Dedifferentiated amniotic fluid mesenchymal stem cell (primary cell): ENCODE data around the gene MMP17.

Source experiments
- DNase-seq: peaks from one replicate; pipeline ENCODE4 v3.0.0-alpha.2; 2016; ENCODE audit errors: extremely low spot score

Gene MMP17

DNA sequence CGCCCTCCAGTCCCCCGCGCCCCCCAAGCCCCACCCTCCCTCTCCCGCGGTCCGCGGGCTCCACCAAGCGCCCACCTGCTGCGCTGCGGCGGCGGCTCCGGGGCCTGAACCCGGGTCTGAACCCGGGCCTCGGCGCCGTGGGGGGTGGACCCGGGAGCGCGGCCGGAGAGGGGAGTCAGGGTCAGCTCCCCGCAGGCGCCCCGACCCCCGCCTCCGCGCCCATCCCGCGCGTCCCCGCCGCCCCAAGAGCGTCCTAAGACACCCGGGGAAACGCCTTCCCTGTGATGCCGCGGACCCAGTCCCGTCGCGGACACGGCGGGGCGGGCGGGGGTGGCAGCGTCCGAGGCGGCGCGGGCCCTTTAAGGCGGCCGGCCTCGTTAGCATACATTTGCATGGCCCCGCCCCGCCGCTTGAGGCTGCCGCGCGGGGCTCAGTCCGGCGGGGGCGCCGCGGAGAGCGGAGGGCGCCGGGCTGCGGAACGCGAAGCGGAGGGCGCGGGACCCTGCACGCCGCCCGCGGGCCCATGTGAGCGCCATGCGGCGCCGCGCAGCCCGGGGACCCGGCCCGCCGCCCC is at the start of gene MMP17:
Gene MMP17, plus strand, starts transcription at position 433 of the 574 bp plus-strand sequence. Its CDS starts 102 bp downstream, at position 535.
- peak; percentile 29 for DNase-seq

GRCh38 chr12:131779027-131779426 is 49.2 kb upstream of the MMP17 start:
- DNase-seq: no peak

GRCh38 chr12:131782061-131782460 is 46.1 kb upstream of the MMP17 start:
- DNase-seq: no peak

DNA sequence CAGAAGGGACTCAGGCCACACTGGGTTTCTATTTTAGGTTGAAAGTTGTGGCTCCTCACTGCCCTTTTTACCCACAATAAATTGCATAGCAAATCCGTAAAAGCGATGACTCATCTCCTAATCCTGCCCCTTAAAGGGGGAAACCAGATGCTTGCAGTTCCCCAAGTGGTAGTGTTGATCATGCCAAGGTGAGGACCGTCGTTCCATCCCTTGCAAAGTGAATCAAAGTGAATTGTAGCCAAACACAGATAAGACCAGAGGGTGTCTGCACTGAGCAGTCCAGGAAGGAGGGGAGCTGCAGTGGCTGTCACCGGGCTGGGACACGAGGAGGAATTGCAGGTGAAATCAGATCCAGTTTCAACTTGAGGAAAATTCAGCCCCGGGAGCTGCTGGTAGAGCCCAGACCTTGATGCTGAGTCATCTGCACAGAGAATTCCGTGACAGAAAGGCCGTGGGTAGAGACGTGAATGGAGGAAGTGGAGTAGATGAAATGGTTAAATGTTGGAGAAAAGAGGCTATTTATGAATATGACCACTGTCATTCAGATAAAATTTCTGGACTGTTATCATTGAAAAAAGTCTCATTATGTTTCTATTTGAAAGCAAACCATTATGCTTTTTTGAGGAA is 44.2 kb upstream of the MMP17 start:
- peak; percentile 78 for DNase-seq

- DNase-seq: no peak
These were observed 43.1 kb upstream of the MMP17 start for GRCh38 chr12:131784909-131785762.

DNA sequence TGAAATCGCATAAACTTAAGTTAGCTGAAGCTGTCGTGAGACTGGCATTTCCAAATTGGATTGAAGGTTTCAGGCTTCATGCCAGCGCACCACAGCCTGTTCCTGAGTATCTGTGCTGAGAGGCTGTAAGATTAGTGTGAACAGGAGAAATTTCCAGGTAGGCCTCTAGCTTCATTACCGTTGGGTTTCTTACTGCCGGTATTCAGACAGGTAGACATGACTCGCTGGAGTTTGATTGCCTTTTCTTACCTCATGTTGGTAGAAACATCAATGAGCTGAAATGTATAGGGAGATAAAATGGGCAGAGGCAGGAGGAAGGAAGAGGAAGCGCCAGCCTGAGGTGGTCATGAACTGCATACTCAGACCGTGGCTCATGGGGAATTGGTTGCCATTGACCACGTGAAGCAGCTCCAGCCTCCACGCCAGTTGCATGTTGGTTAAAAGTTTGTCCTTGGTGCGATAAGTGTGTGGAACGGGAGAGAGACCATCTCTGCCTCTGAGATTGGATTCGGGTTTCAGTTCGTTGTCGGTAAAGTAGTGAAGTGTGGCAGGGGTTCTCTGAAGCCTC is 42.3 kb upstream of the MMP17 start:
- no peak for DNase-seq

DNA sequence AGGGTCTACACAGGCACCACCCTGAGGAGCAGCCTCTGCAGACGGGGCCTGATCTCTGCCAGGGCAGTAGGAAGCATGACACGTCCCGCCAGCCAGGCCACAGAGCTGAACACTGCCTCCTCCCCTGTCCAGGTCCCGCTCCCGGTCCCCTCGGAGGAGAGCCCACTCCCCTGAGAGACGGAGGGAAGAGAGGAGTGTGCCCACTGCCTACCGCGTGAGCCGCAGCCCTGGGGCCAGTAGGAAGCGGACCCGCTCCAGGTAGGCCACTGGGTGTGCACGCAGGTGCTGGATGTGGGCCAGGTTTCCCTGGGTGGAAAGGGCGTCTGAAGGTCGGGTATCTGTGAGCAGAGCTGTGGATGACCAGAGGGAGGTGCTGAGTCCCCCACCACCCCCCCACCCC is 41.9 kb upstream of the MMP17 start:
- no peak for DNase-seq

- no peak for DNase-seq
These were observed 41.0 kb upstream of the MMP17 start for GRCh38 chr12:131787143-131787660.

GRCh38 chr12:131788070-131788469 is 40.1 kb upstream of the MMP17 start:
- no peak for DNase-seq

DNA sequence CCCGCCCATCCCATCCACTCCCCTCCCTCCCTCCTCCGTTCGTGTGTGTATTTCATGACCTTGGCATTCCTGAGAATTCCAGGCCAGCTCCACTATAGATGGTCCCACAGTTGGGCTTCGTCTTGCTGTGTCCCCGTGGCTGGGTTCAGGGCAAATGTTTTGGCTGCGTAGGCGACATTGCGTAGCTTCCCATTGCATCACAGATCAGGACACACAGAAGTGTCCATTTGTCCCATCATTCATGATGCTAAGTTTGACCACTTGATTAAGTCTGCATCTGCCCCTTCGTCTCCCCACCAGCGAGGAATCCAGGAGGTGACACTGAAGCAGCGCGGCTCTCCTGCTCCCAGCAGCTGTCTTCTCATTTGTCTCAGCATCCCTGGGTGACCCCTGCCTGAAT is 38.6 kb upstream of the MMP17 start:
- no peak for DNase-seq

DNA sequence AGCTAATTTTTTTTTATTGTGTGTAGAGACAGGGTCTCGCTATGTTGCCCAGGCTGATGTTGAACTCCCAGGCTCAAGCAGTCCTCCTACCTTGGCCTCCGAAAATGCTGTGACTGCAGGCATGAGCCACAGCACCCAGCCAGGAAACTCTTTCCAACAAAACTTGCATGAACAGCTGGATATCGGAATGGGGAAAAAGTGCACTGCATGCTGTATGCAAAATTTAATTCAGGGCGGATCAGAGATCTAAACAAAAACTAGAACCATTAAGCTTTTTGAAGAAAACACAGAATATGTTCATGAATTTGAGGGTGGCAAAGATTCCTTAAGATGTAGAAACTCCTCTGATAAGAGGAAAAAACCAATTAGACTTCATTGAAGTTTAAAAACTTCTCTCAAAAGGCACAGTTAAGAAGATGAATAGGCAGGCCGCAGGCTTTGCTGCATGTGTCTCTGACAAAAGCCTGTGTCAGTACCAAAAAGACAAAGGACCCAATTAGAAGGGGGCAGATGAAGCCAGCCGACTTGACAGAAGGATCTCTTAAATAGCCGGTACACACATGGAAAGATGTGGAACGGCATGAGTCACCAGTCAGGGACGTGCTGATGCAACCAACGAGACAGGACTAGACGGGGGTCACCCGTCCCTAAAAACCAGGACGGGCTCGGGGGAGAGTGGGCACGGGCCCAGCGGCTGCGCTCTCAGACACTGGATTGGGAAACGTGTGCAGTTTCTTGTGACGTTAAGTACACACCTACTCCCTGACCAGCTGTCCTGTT is 34.8 kb upstream of the MMP17 start:
- DNase-seq: no peak

GRCh38 chr12:131794061-131794460 is 34.1 kb upstream of the MMP17 start:
- no peak for DNase-seq

DNA sequence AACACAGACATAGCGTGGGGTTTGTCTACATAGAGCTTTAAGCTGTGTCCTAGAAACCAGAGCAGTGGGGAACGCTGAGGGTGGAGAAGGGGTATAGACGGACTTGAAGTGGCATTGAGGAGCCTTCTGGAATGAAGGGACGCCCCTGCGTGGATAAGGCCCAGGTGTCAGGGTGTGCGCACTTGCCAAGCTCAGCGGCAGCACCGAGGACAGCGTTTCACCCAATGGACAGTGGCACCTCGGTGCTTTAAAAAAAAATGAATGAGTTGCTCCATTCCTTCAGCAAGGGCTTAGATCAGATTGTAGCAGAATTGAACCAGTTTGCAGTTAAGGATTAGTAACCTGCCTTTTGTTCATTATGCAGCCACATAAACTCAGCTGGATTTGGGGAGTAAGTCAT is 33.6 kb upstream of the MMP17 start:
- DNase-seq: no peak

- no peak for DNase-seq
These were observed 33.1 kb upstream of the MMP17 start for GRCh38 chr12:131795064-131795463.

DNA sequence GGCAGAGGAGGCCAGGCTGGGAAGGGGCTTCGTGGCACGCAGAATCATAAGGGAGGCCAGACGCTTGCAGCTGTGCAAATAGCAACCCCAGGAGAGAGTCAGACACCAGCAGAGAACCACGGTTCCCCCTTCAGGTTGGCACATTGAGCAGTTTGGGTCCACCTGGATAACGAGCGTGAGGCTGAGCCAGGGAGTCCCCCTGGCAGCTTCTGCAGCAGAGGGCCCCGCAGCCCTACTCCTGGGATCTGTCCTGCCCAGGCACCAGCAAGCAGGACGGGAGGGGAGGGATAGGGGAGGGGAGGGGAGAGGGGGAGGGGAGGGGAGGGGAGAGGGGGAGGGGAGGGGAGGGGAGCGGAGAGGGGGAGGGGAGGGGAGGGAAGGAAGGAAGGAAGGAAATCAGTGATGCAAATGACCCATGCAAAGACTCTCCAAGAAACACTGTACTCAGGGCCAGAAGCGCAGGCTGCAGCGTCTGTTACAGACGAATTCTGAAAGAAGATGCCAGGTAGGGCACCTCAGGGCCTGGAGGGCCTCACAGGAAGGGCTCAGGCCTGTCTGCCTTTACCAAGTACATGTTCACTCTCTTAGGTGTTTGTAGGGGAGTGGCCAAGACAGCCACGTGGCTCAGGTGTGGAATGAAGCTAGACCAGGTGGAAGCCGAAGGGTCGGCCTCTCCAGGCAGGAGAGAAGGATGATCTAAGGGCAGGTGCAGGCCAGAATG is 32.3 kb upstream of the MMP17 start:
- no peak for DNase-seq

DNA sequence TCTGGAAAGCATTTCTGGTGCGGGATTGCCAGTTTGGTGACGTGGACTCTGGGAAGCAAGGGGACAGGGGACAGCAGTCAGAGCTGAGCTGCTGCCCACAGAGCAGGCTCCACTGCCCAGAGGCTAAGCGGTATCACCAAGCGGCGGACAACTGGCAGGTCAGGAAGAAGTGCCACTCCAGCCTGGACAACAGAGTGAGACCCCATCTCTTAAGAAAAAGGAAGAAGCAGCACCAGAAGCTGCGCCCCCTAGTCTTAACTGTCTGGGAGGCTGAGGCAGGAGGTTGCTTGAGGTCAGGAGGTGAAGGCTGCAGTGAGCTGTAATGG is 31.8 kb upstream of the MMP17 start:
- no peak for DNase-seq

DNA sequence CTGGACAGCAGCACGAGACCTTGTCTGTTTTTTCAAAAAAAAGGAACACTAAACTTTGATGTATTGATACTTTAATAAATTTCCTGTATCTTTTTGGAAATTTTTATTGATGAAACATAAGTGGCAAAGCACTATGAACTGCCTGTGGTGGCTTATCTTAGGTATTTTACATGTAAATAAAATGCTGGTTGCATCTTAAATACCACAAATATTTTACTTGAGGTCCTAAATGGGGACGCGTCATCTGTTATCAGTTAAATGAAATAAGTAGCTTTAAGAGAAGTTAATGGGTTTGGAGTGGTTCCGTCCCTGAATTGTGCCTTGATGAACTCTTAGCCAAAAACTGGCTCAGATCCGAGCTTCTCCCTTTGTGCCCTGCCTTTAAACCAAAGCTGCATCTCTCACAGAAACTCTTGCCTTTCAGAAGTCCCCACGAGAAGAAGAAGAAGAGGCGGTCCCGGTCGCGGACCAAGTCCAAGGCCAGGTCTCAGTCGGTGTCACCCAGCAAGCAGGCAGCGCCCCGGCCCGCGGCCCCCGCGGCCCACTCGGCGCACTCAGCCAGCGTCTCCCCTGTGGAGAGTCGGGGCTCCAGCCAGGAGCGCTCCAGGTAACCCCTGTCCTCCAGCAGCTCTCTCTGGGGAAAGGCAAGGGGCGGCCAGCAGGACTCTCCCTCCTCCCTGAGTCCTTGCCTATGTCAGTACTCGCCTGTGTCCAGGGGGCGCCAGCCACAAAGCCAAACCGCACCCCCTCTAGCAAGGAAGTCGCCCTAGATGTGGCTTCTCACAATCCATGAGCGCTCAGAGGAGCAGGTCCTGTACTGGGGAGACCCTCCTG is 31.2 kb upstream of the MMP17 start:
- DNase-seq: no peak

DNA sequence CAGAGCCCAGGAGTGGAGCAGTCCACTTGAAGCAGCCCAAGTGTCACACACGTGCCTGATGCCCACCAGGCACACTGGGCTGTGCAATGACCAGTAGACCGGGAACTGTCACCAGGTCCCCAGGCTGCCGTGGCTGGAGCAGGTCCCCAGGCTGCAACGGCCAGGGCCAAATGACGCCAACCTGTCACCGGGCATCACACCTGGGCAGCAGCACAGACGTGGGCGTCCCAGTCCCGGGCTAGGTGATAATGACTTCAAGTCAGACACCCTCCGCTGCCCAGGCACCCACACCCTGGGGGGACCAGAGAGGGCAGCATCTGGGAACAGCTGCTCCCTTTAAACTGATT is 30.6 kb upstream of the MMP17 start:
- no peak for DNase-seq

DNA sequence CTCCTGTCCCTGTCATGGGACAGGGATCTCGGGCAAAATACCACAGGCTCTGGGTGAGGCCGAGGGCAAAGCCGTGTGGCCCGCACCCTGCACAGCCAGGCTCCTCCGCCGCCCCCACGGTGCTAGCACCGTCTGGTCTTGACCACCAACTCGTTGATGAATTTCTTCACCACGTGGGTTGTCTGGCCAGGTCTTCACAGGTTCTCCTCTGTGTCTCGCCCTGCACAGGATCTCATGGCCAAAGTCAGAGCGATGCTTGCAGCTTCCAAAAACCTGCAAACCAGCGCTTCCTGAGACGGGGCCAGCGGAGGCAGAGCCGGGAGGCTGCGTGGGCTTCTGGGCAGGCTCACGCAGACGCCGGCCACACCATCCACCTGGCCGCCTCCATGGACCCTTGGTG is 29.0 kb upstream of the MMP17 start:
- no peak for DNase-seq

GRCh38 chr12:131799828-131800593 is 28.2 kb upstream of the MMP17 start:
- no peak for DNase-seq
